IMR-90 (cell line): ENCODE results near the gene FNTB. TPM values are rescaled to one million over a fixed set of nuclear protein-coding genes. Genes with fewer than 3 reads are reported as not detected.

Experiments used
- ATAC-seq: fragments of 200-7000 bp; cut with Tn5 transposase; 2 replicates; pipeline ENCODE4 v1.9.1; 2020; ENCODE audit warnings: low read depth, mild to moderate bottlenecking, moderate library complexity
- BruUV-seq: library from RNA; stranded (reverse); fragments of 400-500 nt; replicated peaks from 2 replicates; lab custom pipeline; 2021; lab: Mats Ljungman, UMichigan
- CTCF ChIA-PET: fragments of 300-600 bp; formaldehyde crosslinking; extraction: SDS; loops from one replicate; lab custom pipeline; 2021; ENCODE audit warnings: antibody characterized with exemption; lab: Yijun Ruan, JAX
- POLR2A ChIA-PET: fragments of 300-600 bp; sonication (Branson Sonifier 250); formaldehyde crosslinking; loops from one replicate; lab custom pipeline; 2022; ENCODE audit warnings: antibody characterized with exemption; ENCODE audit not compliant: unreplicated experiment; lab: Charles Lee
- DNase-seq: peaks from one replicate; pipeline ENCODE4 v3.0.0; 2013
- H2AFZ ChIP-seq: replicated peaks from 2 replicates; pipeline ENCODE3; 2013; ENCODE audit warnings: low read length, mild to moderate bottlenecking; ENCODE audit not compliant: poor library complexity
- H2AK5ac ChIP-seq: 2 replicates; pipeline ENCODE4 v1.6.1; 2013; ENCODE audit warnings: low read depth, low read length, inconsistent platforms
- H2AK9ac ChIP-seq: replicated peaks from 2 replicates; pipeline ENCODE3; 2013; ENCODE audit warnings: mild to moderate bottlenecking, low read depth, low read length, moderate library complexity; ENCODE audit not compliant: poor library complexity
- H2BK120ac ChIP-seq: 2 replicates; pipeline ENCODE4 v1.6.1; 2013; ENCODE audit warnings: low read depth, low read length, inconsistent platforms
- H2BK15ac ChIP-seq: 3 replicates; pipeline ENCODE4 v1.6.1; 2013; ENCODE audit warnings: low read depth, low read length, inconsistent platforms
- H2BK20ac ChIP-seq: 2 replicates; pipeline ENCODE4 v1.6.1; 2013; ENCODE audit warnings: low read depth, mild to moderate bottlenecking, inconsistent platforms, low read length, moderate library complexity
- H2BK5ac ChIP-seq: 2 replicates; pipeline ENCODE4 v1.6.1; 2013; ENCODE audit warnings: mild to moderate bottlenecking, low read depth, low read length, inconsistent platforms; ENCODE audit not compliant: poor library complexity, severe bottlenecking
- H3K14ac ChIP-seq: replicated peaks from 2 replicates; pipeline ENCODE4 v1.6.1; 2013; ENCODE audit warnings: low read depth, low read length, inconsistent platforms
- H3K18ac ChIP-seq: 2 replicates; pipeline ENCODE4 v1.6.1; 2013; ENCODE audit warnings: low read depth, low read length, control low read depth
- H3K23ac ChIP-seq: 2 replicates; pipeline ENCODE4 v1.6.1; 2013; ENCODE audit warnings: low read depth, low read length, inconsistent platforms
- H3K27ac ChIP-seq: 2 replicates; pipeline ENCODE4 v1.5.1; 2013; ENCODE audit warnings: mild to moderate bottlenecking, control low read depth, low read length; ENCODE audit not compliant: insufficient read depth
- H3K27me3 ChIP-seq: 2 replicates; pipeline ENCODE4 v1.6.1; 2013; ENCODE audit warnings: low read length; ENCODE audit not compliant: control insufficient read depth, insufficient read depth
- H3K36me3 ChIP-seq: 2 replicates; pipeline ENCODE4 v1.6.1; 2013; ENCODE audit warnings: low read length, mixed read lengths; ENCODE audit not compliant: control insufficient read depth, insufficient read depth
- H3K4ac ChIP-seq: 2 replicates; pipeline ENCODE4 v1.6.1; 2013; ENCODE audit warnings: low read depth, low read length, inconsistent platforms
- H3K4me1 ChIP-seq: 2 replicates; pipeline ENCODE4 v1.6.1; 2013; ENCODE audit warnings: low read length, mixed read lengths; ENCODE audit not compliant: control insufficient read depth, insufficient read depth
- H3K4me2 ChIP-seq: 2 replicates; pipeline ENCODE4 v1.6.1; 2013; ENCODE audit warnings: low read depth, mild to moderate bottlenecking, control low read depth, low read length, moderate library complexity
- H3K4me3 ChIP-seq: 2 replicates; pipeline ENCODE4 v1.5.1; 2013; ENCODE audit warnings: low read depth, mild to moderate bottlenecking, control low read depth, low read length, moderate library complexity; ENCODE audit not compliant: insufficient read depth
- H3K56ac ChIP-seq: 2 replicates; pipeline ENCODE4 v1.6.1; 2013; ENCODE audit warnings: low read length, inconsistent platforms; ENCODE audit not compliant: insufficient read depth; ENCODE audit errors: extremely low read depth
- H3K79me1 ChIP-seq, 2 experiments: 2 replicates each; pipeline ENCODE4 v1.6.1; 2013; ENCODE audit warnings: low read length in 2 of 2, inconsistent platforms in 1 of 2, low read depth in 1 of 2
- H3K9ac ChIP-seq: 2 replicates; pipeline ENCODE4 v1.6.1; 2013; ENCODE audit warnings: low read depth, low read length, control low read depth
- H3K9me1 ChIP-seq: 2 replicates; pipeline ENCODE4 v1.6.1; 2013; ENCODE audit warnings: low read length, inconsistent platforms; ENCODE audit not compliant: insufficient read depth
- H3K9me3 ChIP-seq: 2 replicates; pipeline ENCODE4 v1.6.1; 2013; ENCODE audit warnings: low read length; ENCODE audit not compliant: control insufficient read depth, insufficient read depth
- H4K20me1 ChIP-seq: 2 replicates; pipeline ENCODE4 v1.6.1; 2013; ENCODE audit warnings: low read length, inconsistent platforms; ENCODE audit not compliant: insufficient read depth
- H4K5ac ChIP-seq: 2 replicates; pipeline ENCODE4 v1.6.1; 2013; ENCODE audit warnings: mild to moderate bottlenecking, low read depth, low read length, control low read depth
- H4K8ac ChIP-seq, 2 experiments: 2 replicates each; pipeline ENCODE4 v1.6.1; 2013; ENCODE audit warnings: low read depth in 2 of 2, low read length in 2 of 2, control low read depth in 1 of 2, inconsistent platforms in 1 of 2
- H4K91ac ChIP-seq: 2 replicates; pipeline ENCODE4 v1.6.1; 2013; ENCODE audit warnings: low read depth, low read length, inconsistent platforms; ENCODE audit not compliant: insufficient read depth
- BHLHE40 ChIP-seq: fragments of 150-350 bp; IDR thresholded peaks from 2 replicates; pipeline ENCODE4 v1.6.1; 2016; ENCODE audit warnings: mild to moderate bottlenecking, low read depth, low read length
- CEBPB ChIP-seq: IDR thresholded peaks from 2 replicates; pipeline ENCODE4 v1.6.1; 2012; ENCODE audit warnings: low read depth, low read length, improper control_type of control experiment
- CHD1 ChIP-seq: IDR thresholded peaks from 2 replicates; pipeline ENCODE4 v1.6.1; 2012; ENCODE audit warnings: low read depth, low read length, improper control_type of control experiment
- CTCF ChIP-seq: conservative IDR thresholded peaks from 2 replicates; pipeline ENCODE4 v1.5.1; 2012; ENCODE audit warnings: mild to moderate bottlenecking, low read depth, low read length, improper control_type of control experiment
- FOS ChIP-seq: fragments of 150-350 bp; IDR thresholded peaks from 2 replicates; pipeline ENCODE4 v1.6.1; 2016; ENCODE audit warnings: low read depth, low read length
- MAFK ChIP-seq: IDR thresholded peaks from 2 replicates; pipeline ENCODE4 v1.6.1; 2012; ENCODE audit warnings: low read depth, low read length, improper control_type of control experiment
- MAZ ChIP-seq: IDR thresholded peaks from 2 replicates; pipeline ENCODE4 v1.6.1; 2012; ENCODE audit warnings: low read depth, mild to moderate bottlenecking, low read length, improper control_type of control experiment, moderate library complexity, borderline replicate concordance
- MXI1 ChIP-seq: IDR thresholded peaks from 2 replicates; pipeline ENCODE4 v1.6.1; 2012; ENCODE audit warnings: low read depth, mild to moderate bottlenecking, low read length, moderate library complexity, borderline replicate concordance
- NFE2L2 ChIP-seq: fragments of 150-350 bp; IDR thresholded peaks from 2 replicates; pipeline ENCODE4 v1.6.1; 2016; ENCODE audit warnings: low read depth, mild to moderate bottlenecking, low read length
- POLR2A ChIP-seq: IDR thresholded peaks from 2 replicates; pipeline ENCODE4 v1.6.1; 2012; ENCODE audit warnings: mild to moderate bottlenecking, low read depth, low read length
- RAD21 ChIP-seq: IDR thresholded peaks from 2 replicates; pipeline ENCODE4 v1.6.1; 2012; ENCODE audit warnings: low read length, improper control_type of control experiment
- RCOR1 ChIP-seq: IDR thresholded peaks from 2 replicates; pipeline ENCODE4 v1.6.1; 2012; ENCODE audit warnings: mild to moderate bottlenecking, low read length, improper control_type of control experiment; ENCODE audit not compliant: insufficient replicate concordance
- RFX5 ChIP-seq: IDR thresholded peaks from 2 replicates; pipeline ENCODE4 v1.8.0; 2012; ENCODE audit warnings: low read depth, mild to moderate bottlenecking, low read length, moderate library complexity
- SMC3 ChIP-seq: fragments of 150-350 bp; IDR thresholded peaks from 2 replicates; pipeline ENCODE4 v1.6.1; 2016; ENCODE audit warnings: low read depth, mild to moderate bottlenecking, antibody characterized with exemption, low read length, moderate library complexity
- USF2 ChIP-seq: fragments of 150-350 bp; IDR thresholded peaks from 2 replicates; pipeline ENCODE4 v1.6.1; 2017; ENCODE audit warnings: mild to moderate bottlenecking, antibody characterized with exemption, low read length, low read depth
- WGBS, 2 experiments: methylation state at CpG; one replicate each; pipeline versions ENCODE4 v1.1.5 to v1.1.7; 2013; ENCODE audit warnings: missing lambda C conversion rate in 2 of 2; ENCODE audit not compliant: insufficient read length in 1 of 2; ENCODE audit errors: extremely low coverage in 2 of 2; 5-methylcytosine and 5-hydroxymethylcytosine counted together
- dilution Hi-C: fragments of 300-500 bp; cut with HindIII; formaldehyde crosslinking; loops from one replicate; pipeline ENCODE4 v1.14.3; 2018; ENCODE audit warnings: low sequenced_read_pairs; ENCODE audit not compliant: unreplicated experiment
- in situ Hi-C: fragments of 300-500 bp; cut with MboI; formaldehyde crosslinking; loops from 3 replicates; pipeline ENCODE4 v1.14.3; 2019; ENCODE audit warnings: low sequenced_read_pairs, inconsistent platforms, mixed read lengths
- intact Hi-C: fragments of 100-400 bp; cut with micrococcal nuclease; formaldehyde crosslinking; loops from 2 replicates; pipeline ENCODE4 v1.10.0; 2022
- polyA plus RNA-seq, 3 experiments: library from polyadenylated mRNA; depleted of rRNA; stranded (reverse); fragments of >200 nt; gene quantifications; 2 replicates each; pipeline ENCODE4 v1.2.3, GENCODE V29; 2012; ENCODE audit warnings: low replicate concordance in 1 of 3
- total RNA-seq: library from RNA; depleted of rRNA; stranded (reverse); fragments of >200 nt; gene quantifications from 2 replicates; pipeline ENCODE4 v1.2.3, GENCODE V29; 2012
- TF ChIP-seq, protein P1 (sequence below): fragments of 150-350 bp; IDR thresholded peaks from 2 replicates; pipeline ENCODE4 v1.6.1; 2016; ENCODE audit warnings: low read depth, mild to moderate bottlenecking, low read length, moderate library complexity, borderline replicate concordance

Gene FNTB
- total and polyA plus RNA-seq, 2 of the 4 experiments (the other 2 are of a cell fraction), result 9.9 to 18.5 TPM

GRCh38 chr14:65042731-65043372 is 56.2 kb downstream of the FNTB start:
- no peak overlapping the region for H3K27ac ChIP-seq
- ChIA-PET CTCF (interaction anchor here (0.6 kb wide), 1 partner anchor 356 kb away, joined by 6 read pairs; no protein-coding TSS in a partner anchor), POLR2A (interaction anchor here (0.5 kb wide), 1 partner anchor 121 kb away, joined by 10 read pairs; no protein-coding TSS in a partner anchor)
- H3K9me3 ChIP-seq, result no peaks in the 10 kb centered on the region
- H2BK15ac ChIP-seq, result no peak overlapping the region
- H3K36me3 ChIP-seq, result peaks cover 26% of the 10 kb centered on the region
- TF ChIP-seq MXI1, result no peak
- TF ChIP-seq NFE2L2, result no peak
- TF ChIP-seq MAZ, result no peak
- no peak for TF ChIP-seq CTCF
- TF ChIP-seq, protein P1, sequence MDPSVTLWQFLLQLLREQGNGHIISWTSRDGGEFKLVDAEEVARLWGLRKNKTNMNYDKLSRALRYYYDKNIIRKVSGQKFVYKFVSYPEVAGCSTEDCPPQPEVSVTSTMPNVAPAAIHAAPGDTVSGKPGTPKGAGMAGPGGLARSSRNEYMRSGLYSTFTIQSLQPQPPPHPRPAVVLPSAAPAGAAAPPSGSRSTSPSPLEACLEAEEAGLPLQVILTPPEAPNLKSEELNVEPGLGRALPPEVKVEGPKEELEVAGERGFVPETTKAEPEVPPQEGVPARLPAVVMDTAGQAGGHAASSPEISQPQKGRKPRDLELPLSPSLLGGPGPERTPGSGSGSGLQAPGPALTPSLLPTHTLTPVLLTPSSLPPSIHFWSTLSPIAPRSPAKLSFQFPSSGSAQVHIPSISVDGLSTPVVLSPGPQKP, result no peak
- no peak for TF ChIP-seq SMC3
- no peak for TF ChIP-seq RAD21
- no peak for TF ChIP-seq RFX5
- no peak for TF ChIP-seq MAFK
- TF ChIP-seq USF2, result no peak
- no peak for TF ChIP-seq POLR2A
- TF ChIP-seq RCOR1, result no peak
- TF ChIP-seq BHLHE40, result no peak
- TF ChIP-seq CEBPB, result no peak
- TF ChIP-seq CHD1, result no peak
- no peak for TF ChIP-seq FOS
- no peak overlapping the region for H3K9ac ChIP-seq
- in situ Hi-C loops (no loop called here), dilution Hi-C loops (no loop called here), intact Hi-C loops (no loop called here)
- H3K14ac ChIP-seq, result no peak overlapping the region
- no peak overlapping the region for H4K91ac ChIP-seq
- no TSS peak for BruUV-seq
- no peak overlapping the region for H2BK5ac ChIP-seq
- H3K9me1 ChIP-seq, result 0 out of 2 replicates have a peak, but pooled peaks cover 3% of the 10 kb centered on the region
- no CpG with 5 or more reads among the region's 8 CpGs for WGBS, 2 experiments
- no peak overlapping the region for H3K23ac ChIP-seq
- H3K4me2 ChIP-seq, result no peak overlapping the region
- H3K79me1 ChIP-seq, result no peaks in the 10 kb centered on the region; a peak in 1 of 4 replicates
- no peak overlapping the region for H3K56ac ChIP-seq
- H2AFZ ChIP-seq, result no peak overlapping the region
- no peak overlapping the region for H3K18ac ChIP-seq
- no peak overlapping the region for H2AK5ac ChIP-seq
- H2AK9ac ChIP-seq, result no peak overlapping the region
- H3K4me3 ChIP-seq, result no peak overlapping the region
- no peak for DNase-seq
- H3K27me3 ChIP-seq, result no peaks in the 10 kb centered on the region
- H3K4me1 ChIP-seq, result no peaks in the 10 kb centered on the region
- H4K20me1 ChIP-seq, result no peaks in the 10 kb centered on the region
- no peak overlapping the region for H4K8ac ChIP-seq
- H4K5ac ChIP-seq, result no peak overlapping the region
- no peak overlapping the region for H2BK120ac ChIP-seq
- H2BK20ac ChIP-seq, result no peak overlapping the region
- H3K4ac ChIP-seq, result no peak overlapping the region
- ATAC-seq, result no peak
